Measurements from ENCODE around the gene BIRC6. TPM values are rescaled to one million over a fixed set of nuclear protein-coding genes. Genes with fewer than 3 reads are reported as not detected.

Gene BIRC6
- polyA plus RNA-seq, 3 donors = 11.5 to 32.6 (median 12.9) TPM

DNA sequence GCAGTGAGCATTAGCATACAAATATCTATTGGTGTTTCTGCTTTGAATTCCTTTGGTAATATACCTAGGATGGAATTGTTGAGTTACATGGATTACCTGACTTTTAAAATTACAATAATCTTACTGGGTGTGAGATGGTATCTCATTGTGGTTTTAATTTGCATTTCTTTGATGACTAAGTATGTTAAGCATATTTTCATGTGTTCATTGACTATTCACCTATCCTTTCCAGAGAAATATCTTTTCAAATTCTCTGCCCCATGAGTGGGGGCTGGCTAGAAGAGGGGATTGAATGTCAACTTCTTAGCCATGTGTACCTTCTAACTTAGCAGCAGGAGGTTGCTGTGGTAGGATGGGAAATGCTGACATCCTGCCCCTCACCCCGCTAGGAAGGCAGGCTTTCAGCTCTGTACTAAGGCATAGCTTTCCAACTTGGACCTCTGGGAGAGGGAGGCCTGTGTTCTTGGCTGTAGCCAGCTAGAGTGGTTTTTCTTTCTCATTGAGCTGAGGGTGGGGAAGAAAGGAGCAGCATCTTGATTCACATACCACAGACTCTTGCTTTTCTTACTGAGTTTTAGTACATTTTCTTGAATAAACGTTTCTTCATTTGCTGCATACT, 207.7 kb downstream of the BIRC6 start:
- peaks cover 13% of the 10 kb centered on the region for H3K4me1 Mint-ChIP-seq
- H3K9ac ChIP-seq (ENCODE audit: insufficient read depth, low read length, poor library complexity, severe bottlenecking) = no peak overlapping the region
- no peaks in the 10 kb centered on the region for H4K20me1 ChIP-seq (ENCODE audit: insufficient read depth, low read length)
- intact Hi-C loops (cut with micrococcal nuclease) = no loop called here
- H3K4me3 Mint-ChIP-seq = no peak overlapping the region
- peaks cover 2 to 14% (median 4%) of the 10 kb centered on the region in 7 donors for H3K9me3 Mint-ChIP-seq
- no peak overlapping the region for H3K4me2 ChIP-seq (replicated peaks; ENCODE audit: extremely low read depth, low read length, poor library complexity, severe bottlenecking)
- H3K27me3 ChIP-seq (ENCODE audit: control insufficient read depth in 2 of 2, insufficient read depth in 2 of 2, low read length in 2 of 2) = no peaks in the 10 kb centered on the region
- no peak overlapping the region for H3K4me3 ChIP-seq (replicated peaks in 1 of 3; ENCODE audit: low read depth in 2 of 3, low read length in 3 of 3)
- no peaks in the 10 kb centered on the region for H3K27me3 Mint-ChIP-seq (ENCODE audit: low read depth in 3 of 3)
- TF ChIP-seq CTCF (IDR thresholded peaks at IDR 0.05) = no peak
- no peak for DNase-seq
- H3K27ac Mint-ChIP-seq = no peak overlapping the region
- no peak overlapping the region for H3K27ac ChIP-seq (ENCODE audit: low read depth in 1 of 2, low read length in 2 of 2)
- peaks cover 11 to 49% of the 10 kb centered on the region in 2 donors for H3K36me3 ChIP-seq (replicated peaks in 1 of 2; ENCODE audit: control insufficient read depth in 1 of 2, insufficient read depth in 2 of 2, low read length in 2 of 2)
- H3K79me2 ChIP-seq (ENCODE audit: insufficient read depth, low read length) = peaks cover 4% of the 10 kb centered on the region
- H3K9me3 ChIP-seq (replicated peaks in 1 of 2; ENCODE audit: control insufficient read depth in 1 of 2, insufficient read depth in 1 of 2, low read length in 2 of 2) = peaks cover 8 to 11% of the 10 kb centered on the region in 2 donors
- WGBS (ENCODE audit: insufficient coverage) = 100% methylated on average over 1 of the region's 2 CpGs
- H3K4me1 ChIP-seq (ENCODE audit: control insufficient read depth in 1 of 2, insufficient read depth in 2 of 2, low read length in 2 of 2) = peaks cover 17 to 19% of the 10 kb centered on the region in 2 donors
- peaks cover 27 to 49% of the 10 kb centered on the region in 2 donors for H3K36me3 Mint-ChIP-seq
- no peak overlapping the region for H2AFZ ChIP-seq (ENCODE audit: insufficient read depth, low read depth, low read length, poor library complexity, severe bottlenecking)

DNA sequence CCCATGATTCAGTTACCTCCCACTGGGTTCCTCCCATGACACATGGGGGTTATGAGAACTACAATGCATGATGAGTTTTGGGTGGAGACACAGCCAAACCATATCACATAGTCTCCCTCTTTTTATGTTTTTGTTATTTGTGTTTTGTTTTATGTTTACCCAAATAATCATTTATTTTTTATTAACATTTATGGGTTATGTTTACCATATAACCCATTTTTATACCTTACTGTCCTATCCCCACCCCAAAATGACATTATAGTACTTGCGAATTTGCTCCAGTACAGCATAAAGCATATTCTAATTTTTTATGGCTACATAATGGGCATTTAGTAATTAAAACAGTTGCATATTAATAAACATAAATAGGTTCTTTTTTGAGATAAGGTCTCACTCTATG, 209.1 kb downstream of the BIRC6 start:
- H3K27me3 ChIP-seq (ENCODE audit: control insufficient read depth in 2 of 2, insufficient read depth in 2 of 2, low read length in 2 of 2) = no peaks in the 10 kb centered on the region
- no peak for DNase-seq
- H3K4me3 Mint-ChIP-seq = no peak overlapping the region
- no peak overlapping the region for H3K27ac ChIP-seq (ENCODE audit: low read depth in 1 of 2, low read length in 2 of 2)
- peaks cover 5% of the 10 kb centered on the region in 2 donors for H3K4me1 ChIP-seq (ENCODE audit: control insufficient read depth in 1 of 2, insufficient read depth in 2 of 2, low read length in 2 of 2)
- no peaks in the 10 kb centered on the region for H3K27me3 Mint-ChIP-seq (ENCODE audit: low read depth in 3 of 3)
- no peak for TF ChIP-seq CTCF (IDR thresholded peaks at IDR 0.05)
- H3K4me1 Mint-ChIP-seq = peaks cover under 1% of the 10 kb centered on the region
- H2AFZ ChIP-seq (ENCODE audit: insufficient read depth, low read depth, low read length, poor library complexity, severe bottlenecking) = no peak overlapping the region
- no CpG with 5 or more reads among the region's 1 CpG for WGBS (ENCODE audit: insufficient coverage)
- H3K27ac Mint-ChIP-seq = no peak overlapping the region
- intact Hi-C loops (cut with micrococcal nuclease) = no loop called here
- peaks cover 11 to 53% of the 10 kb centered on the region in 2 donors for H3K36me3 ChIP-seq (replicated peaks in 1 of 2; ENCODE audit: control insufficient read depth in 1 of 2, insufficient read depth in 2 of 2, low read length in 2 of 2)
- H3K9me3 ChIP-seq (replicated peaks in 1 of 2; ENCODE audit: control insufficient read depth in 1 of 2, insufficient read depth in 1 of 2, low read length in 2 of 2) = peaks cover 8 to 11% of the 10 kb centered on the region in 2 donors
- peaks cover 27 to 54% of the 10 kb centered on the region in 2 donors for H3K36me3 Mint-ChIP-seq
- H3K9ac ChIP-seq (ENCODE audit: insufficient read depth, low read length, poor library complexity, severe bottlenecking) = no peak overlapping the region
- H3K79me2 ChIP-seq (ENCODE audit: insufficient read depth, low read length) = peaks cover 4% of the 10 kb centered on the region
- no peak overlapping the region for H3K4me2 ChIP-seq (replicated peaks; ENCODE audit: extremely low read depth, low read length, poor library complexity, severe bottlenecking)
- H3K9me3 Mint-ChIP-seq = peaks cover 2 to 12% (median 4%) of the 10 kb centered on the region in 7 donors
- H3K4me3 ChIP-seq (replicated peaks in 1 of 3; ENCODE audit: low read depth in 2 of 3, low read length in 3 of 3) = no peak overlapping the region
- peaks cover 4% of the 10 kb centered on the region for H4K20me1 ChIP-seq (ENCODE audit: insufficient read depth, low read length)
